ENCODE results near the gene CABP2.
"Not testable (repeated sequence)": the region's sequence is repeated elsewhere in the genome, so short reads cannot be mapped to it uniquely, and the experiment has no call there.

Gene CABP2

DNA sequence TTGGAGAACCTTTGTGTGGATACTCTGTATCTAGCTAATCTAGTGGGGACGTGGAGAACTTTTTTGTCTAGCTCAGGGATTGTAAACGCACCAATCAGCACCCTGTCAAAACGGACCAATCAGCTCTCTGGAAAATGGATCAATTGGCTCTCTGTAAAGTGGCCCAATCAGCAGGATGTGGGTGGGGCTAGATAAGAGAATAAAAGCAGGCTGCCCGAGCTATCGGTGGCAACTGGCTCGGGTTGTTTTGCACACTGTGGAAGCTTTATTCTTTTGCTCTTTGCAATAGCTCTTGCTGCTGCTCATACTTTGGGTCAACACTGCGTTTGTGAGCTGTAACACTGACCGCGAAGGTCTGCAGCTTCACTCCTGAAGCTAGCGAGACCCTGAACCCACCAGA, 46.6 kb downstream of the CABP2 start:
- not testable (repeated sequence) for DNase-seq (ENCODE audit: low spot score)

GRCh38 chr11:67472882-67473281, 50.4 kb downstream of the CABP2 start:
- DNase-seq (ENCODE audit: low spot score), result no peak

DNA sequence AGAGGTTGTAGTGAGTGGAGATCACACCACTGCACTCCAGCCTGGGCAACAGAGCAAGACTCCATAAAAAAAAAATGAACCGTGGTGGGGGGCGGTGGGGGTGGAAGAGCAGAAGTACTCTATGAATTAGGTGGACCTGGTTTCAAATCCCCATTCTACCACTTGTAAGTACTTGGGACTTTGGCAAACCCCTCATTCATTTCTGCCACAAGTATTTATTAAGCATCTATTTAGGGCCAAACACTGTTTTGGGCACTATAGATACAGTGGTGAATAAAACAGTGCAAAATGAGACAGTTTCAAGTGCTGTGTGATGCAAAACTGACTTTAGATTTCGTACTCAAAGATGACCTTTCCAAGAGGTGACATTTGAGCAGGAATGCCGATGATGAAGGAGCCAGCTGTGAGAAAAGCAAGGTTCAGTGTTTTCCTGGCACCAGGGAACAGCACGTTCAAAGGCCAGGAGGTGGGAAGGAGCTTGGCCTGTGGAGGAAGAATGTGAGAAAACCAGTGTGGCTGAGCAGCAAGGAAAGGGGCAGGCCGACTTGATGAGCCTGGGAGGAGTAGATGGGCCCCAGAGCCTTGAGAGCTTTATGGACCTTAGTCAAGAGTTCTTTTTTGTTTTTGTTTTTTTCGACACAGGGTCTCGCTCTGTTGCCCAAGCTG, 52.8 kb downstream of the CABP2 start:
- DNase-seq (ENCODE audit: low spot score), result no peak

DNA sequence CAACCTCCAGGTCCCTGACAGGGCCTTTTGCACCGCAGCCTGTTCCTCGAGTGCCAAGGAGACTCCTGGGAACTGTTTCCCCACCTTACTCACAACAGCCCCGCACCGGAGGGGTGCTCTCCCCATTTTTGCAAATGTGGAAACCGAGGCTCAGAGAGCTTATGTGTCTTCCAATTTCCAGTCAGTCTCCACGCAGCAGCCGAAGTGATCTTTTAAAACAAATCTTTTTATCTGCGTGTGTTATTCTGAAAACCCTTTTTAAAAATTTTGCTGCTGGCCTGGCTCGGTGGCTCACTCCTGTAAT, 53.8 kb downstream of the CABP2 start:
- no peak for DNase-seq (ENCODE audit: low spot score)

Data from HuH-7 (cell line).